Activated CD4-positive, alpha-beta T cell treated with anti-CD3 and anti-CD28 coated beads, Interleukin-2, amount 10 ng/mL, durations not matched to agents 24 days and 14 days (primary cell): ENCODE data around the gene TAS2R7. TPM values are rescaled to one million over a fixed set of nuclear protein-coding genes. Genes with fewer than 3 reads are reported as not detected.
"Not testable (repeated sequence)": the region's sequence is repeated elsewhere in the genome, so short reads cannot be mapped to it uniquely, and the experiment has no call there.

Experiments used
- DNase-seq: peaks from one replicate; pipeline ENCODE4 v3.0.0; 2022
- H3K27ac Mint-ChIP-seq: one replicate; pipeline ENCODE4 v1.8.0; 2022; ENCODE audit warnings: mild to moderate bottlenecking, mixed read lengths
- H3K27me3 Mint-ChIP-seq: one replicate; pipeline ENCODE4 v1.8.0; 2022; ENCODE audit warnings: mixed read lengths
- H3K36me3 Mint-ChIP-seq: one replicate; pipeline ENCODE4 v1.8.0; 2022; ENCODE audit warnings: low read depth, mild to moderate bottlenecking, mixed read lengths
- H3K4me1 Mint-ChIP-seq: one replicate; pipeline ENCODE4 v1.8.0; 2021; ENCODE audit warnings: mixed read lengths
- H3K4me3 Mint-ChIP-seq: one replicate; pipeline ENCODE4 v1.8.0; 2022; ENCODE audit warnings: mild to moderate bottlenecking, moderate library complexity, mixed read lengths
- H3K9me3 Mint-ChIP-seq: one replicate; pipeline ENCODE4 v1.8.0; 2021; ENCODE audit warnings: mixed read lengths
- intact Hi-C: fragments of 100-400 bp; cut with micrococcal nuclease; formaldehyde crosslinking; loops from one replicate; pipeline ENCODE4 v1.15.1; 2023
- total RNA-seq: library from RNA; stranded (reverse); gene quantifications from 2 replicates; pipeline ENCODE4 v1.2.3, GENCODE V29; 2022

The TAS2R7 gene
- total RNA-seq, 1 donor from 2014 or later: not detected

GRCh38 chr12:10791769-10792168 is 10.7 kb downstream of the TAS2R7 start:
- H3K9me3 Mint-ChIP-seq, H3K4me1 Mint-ChIP-seq, intact Hi-C loops, DNase-seq, H3K4me3 Mint-ChIP-seq, H3K27ac Mint-ChIP-seq, H3K36me3 Mint-ChIP-seq: not testable (repeated sequence)
- H3K27me3 Mint-ChIP-seq: peaks cover 16% of the 10 kb centered on the region

- Mint-ChIP-seq H3K9me3 (no peaks in the 10 kb centered on the region), H3K27ac (no peak overlapping the region), H3K4me1 (no peaks in the 10 kb centered on the region), H3K4me3 (no peak overlapping the region), H3K27me3 (peaks cover 9% of the 10 kb centered on the region), H3K36me3 (no peaks in the 10 kb centered on the region)
- DNase-seq: no peak
- intact Hi-C loops: no loop called here
Measured at GRCh38 chr12:10783252-10783651, 19.2 kb downstream of the TAS2R7 start.

- Mint-ChIP-seq H3K36me3 (no peaks in the 10 kb centered on the region), H3K27ac (no peak overlapping the region), H3K27me3 (peaks cover 21% of the 10 kb centered on the region), H3K4me1 (no peaks in the 10 kb centered on the region), H3K9me3 (no peaks in the 10 kb centered on the region), H3K4me3 (no peak overlapping the region)
- intact Hi-C loops: no loop called here
- no peak for DNase-seq
Measured at GRCh38 chr12:10779103-10779502, 23.3 kb downstream of the TAS2R7 start.

GRCh38 chr12:10771132-10771733 is 31.2 kb downstream of the TAS2R7 start:
- no peaks in the 10 kb centered on the region for H3K9me3 Mint-ChIP-seq
- H3K27ac Mint-ChIP-seq: no peak overlapping the region
- H3K4me1 Mint-ChIP-seq: no peaks in the 10 kb centered on the region
- intact Hi-C loops: loop anchor here (1.0 kb wide), 2 partner anchors 428 to 715 kb away; no protein-coding TSS in a partner anchor
- no peak for DNase-seq
- H3K4me3 Mint-ChIP-seq: no peak overlapping the region
- H3K36me3 Mint-ChIP-seq: no peaks in the 10 kb centered on the region
- H3K27me3 Mint-ChIP-seq: peaks cover 56% of the 10 kb centered on the region

- intact Hi-C loops: no loop called here
- Mint-ChIP-seq H3K9me3 (peaks cover 11% of the 10 kb centered on the region), H3K36me3 (no peaks in the 10 kb centered on the region), H3K27me3 (peaks cover 46% of the 10 kb centered on the region), H3K4me1 (no peaks in the 10 kb centered on the region), H3K27ac (no peak overlapping the region), H3K4me3 (no peak overlapping the region)
- DNase-seq: no peak
Measured at GRCh38 chr12:10759657-10760056, 42.8 kb downstream of the TAS2R7 start.

GRCh38 chr12:10756194-10756593 is 46.2 kb downstream of the TAS2R7 start:
- Mint-ChIP-seq H3K27ac (no peak overlapping the region), H3K9me3 (peaks cover 11% of the 10 kb centered on the region), H3K4me3 (no peak overlapping the region), H3K4me1 (no peaks in the 10 kb centered on the region), H3K36me3 (no peaks in the 10 kb centered on the region), H3K27me3 (peaks cover 48% of the 10 kb centered on the region)
- intact Hi-C loops: no loop called here
- DNase-seq: no peak

GRCh38 chr12:10753059-10753458 is 49.4 kb downstream of the TAS2R7 start:
- H3K9me3 Mint-ChIP-seq: peaks cover 11% of the 10 kb centered on the region
- no peak overlapping the region for H3K27ac Mint-ChIP-seq
- H3K4me3 Mint-ChIP-seq: no peak overlapping the region
- intact Hi-C loops: loop anchor here (5.0 kb wide), 2 partner anchors 81 to 191 kb away; partner anchors contain the start of gene STYK1
- DNase-seq: peak; percentile 45
- peaks cover 24% of the 10 kb centered on the region for H3K27me3 Mint-ChIP-seq
- peaks cover 7% of the 10 kb centered on the region for H3K4me1 Mint-ChIP-seq
- no peaks in the 10 kb centered on the region for H3K36me3 Mint-ChIP-seq

Other genes starting within 250 kb of the TAS2R7 start
- 88.6 and 91.1 TPM in 2 replicates for gene MAGOHB, start 189.0 kb downstream of the TAS2R7 start, total RNA-seq
- gene STYK1, start 128.6 kb downstream of the TAS2R7 start, total RNA-seq: not detected in 2 replicates
- 199 and 203 TPM in 2 replicates for gene YBX3, start 79.3 kb downstream of the TAS2R7 start, total RNA-seq
- gene TAS2R8, start 4.7 kb upstream of the TAS2R7 start, total RNA-seq: not detected in 2 replicates
- not detected in 2 replicates for gene TAS2R9, start 7.5 kb upstream of the TAS2R7 start, total RNA-seq
- 0.26 TPM in 1 of 2 replicates, not detected in the other for gene TAS2R10, start 23.7 kb upstream of the TAS2R7 start, total RNA-seq
- 0.62 and 2.0 TPM in 2 replicates for gene PRR4, start 46.8 kb upstream of the TAS2R7 start, total RNA-seq
- gene PRH1, start 81.6 kb upstream of the TAS2R7 start, total RNA-seq: 18.2 and 22.4 TPM in 2 replicates
- gene TAS2R13, start 106.9 kb upstream of the TAS2R7 start, total RNA-seq: 1.1 and 1.3 TPM in 2 replicates
- not detected in 2 replicates for gene PRH2, start 126.6 kb upstream of the TAS2R7 start, total RNA-seq
- 2.7 and 3.5 TPM in 2 replicates for gene TAS2R14, start 136.6 kb upstream of the TAS2R7 start, total RNA-seq
- 0.56 and 1.0 TPM in 2 replicates for gene TAS2R50, start 184.3 kb upstream of the TAS2R7 start, total RNA-seq
- gene TAS2R20, start 195.7 kb upstream of the TAS2R7 start, total RNA-seq: 2.0 and 2.1 TPM in 2 replicates
- gene TAS2R19, start 220.0 kb upstream of the TAS2R7 start, total RNA-seq: 2.9 and 3.9 TPM in 2 replicates
- 3.5 and 4.3 TPM in 2 replicates for gene TAS2R31, start 228.8 kb upstream of the TAS2R7 start, total RNA-seq